HG03045 (cell line): Measurements from ENCODE around the gene MAGEA8.
"Not testable (repeated sequence)": the region's sequence is repeated elsewhere in the genome, so short reads cannot be mapped to it uniquely, and the experiment has no call there.

Source experiments
- ATAC-seq: cut with Tn5 transposase; IDR thresholded peaks from one replicate; pipeline ENCODE4 v1.9.1; 2021; ENCODE audit warnings: mild to moderate bottlenecking, moderate library complexity; ENCODE audit not compliant: unreplicated experiment

The MAGEA8 gene

GRCh38 chrX:149903889-149904748 lies 23.1 kb downstream of the MAGEA8 start:
- ATAC-seq = peak; percentile 91

GRCh38 chrX:149908308-149908707 lies 27.3 kb downstream of the MAGEA8 start:
- ATAC-seq = no peak

GRCh38 chrX:149908727-149909126 lies 27.7 kb downstream of the MAGEA8 start:
- ATAC-seq = no peak

GRCh38 chrX:149909324-149910177 lies 28.6 kb downstream of the MAGEA8 start:
- no peak for ATAC-seq

GRCh38 chrX:149910178-149910695 lies 29.3 kb downstream of the MAGEA8 start:
- ATAC-seq = no peak

- no peak for ATAC-seq
Measured at GRCh38 chrX:149916745-149917392, 35.9 kb downstream of the MAGEA8 start.

- not testable (repeated sequence) for ATAC-seq
Measured at GRCh38 chrX:149923836-149924235, 42.9 kb downstream of the MAGEA8 start.

- not testable (repeated sequence) for ATAC-seq
Measured at GRCh38 chrX:149924434-149924833, 43.5 kb downstream of the MAGEA8 start.

- ATAC-seq = not testable (repeated sequence)
Measured at GRCh38 chrX:149927245-149927963, 46.4 kb downstream of the MAGEA8 start.

GRCh38 chrX:149927964-149928258 lies 46.9 kb downstream of the MAGEA8 start:
- ATAC-seq = not testable (repeated sequence)

GRCh38 chrX:149928635-149929034 lies 47.7 kb downstream of the MAGEA8 start:
- not testable (repeated sequence) for ATAC-seq

- ATAC-seq = not testable (repeated sequence)
Measured at GRCh38 chrX:149929400-149929799, 48.4 kb downstream of the MAGEA8 start, which contains the start of gene HSFX4. Gene HSFX4 (plus strand): TSS chrX:149929573. CDS start chrX:149929645, 72 bp downstream.

GRCh38 chrX:149931355-149931754 lies 50.4 kb downstream of the MAGEA8 start:
- ATAC-seq = not testable (repeated sequence)

- not testable (repeated sequence) for ATAC-seq
Measured at GRCh38 chrX:149932150-149932549, 51.2 kb downstream of the MAGEA8 start.

GRCh38 chrX:149932970-149933369 lies 52.0 kb downstream of the MAGEA8 start:
- ATAC-seq = not testable (repeated sequence)

- not testable (repeated sequence) for ATAC-seq
Measured at GRCh38 chrX:149933547-149933946, 52.6 kb downstream of the MAGEA8 start.
